Left hindlimb (tissue), 1 donor: Measurements from ENCODE around the gene ETS1.

ENCODE experiments used
- DNase-seq: peaks from one replicate; pipeline ENCODE4 v3.0.0-alpha.2; 2018

The ETS1 gene

GRCh38 chr11:128535468-128536457, 51.6 kb downstream of the ETS1 start:
- DNase-seq = no peak

DNA sequence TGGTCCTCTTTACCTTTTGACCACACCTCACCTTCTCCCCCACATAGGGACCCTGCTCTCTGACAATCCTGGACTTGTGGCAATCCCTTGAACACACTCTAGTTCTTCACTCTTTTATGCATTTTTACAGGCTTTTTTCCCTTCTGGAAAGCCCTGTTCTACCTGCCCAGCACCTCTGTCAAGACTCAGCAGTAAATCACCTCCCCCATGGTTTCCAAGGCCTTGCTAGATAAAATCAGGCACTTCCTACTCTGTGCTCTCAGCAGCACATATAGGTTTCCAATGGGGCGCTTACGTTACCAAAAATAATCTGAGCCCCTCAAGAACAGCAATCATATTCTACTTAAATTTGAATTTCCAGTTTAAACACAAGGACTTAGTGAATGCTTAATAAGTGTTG, 53.9 kb downstream of the ETS1 start:
- no peak for DNase-seq

DNA sequence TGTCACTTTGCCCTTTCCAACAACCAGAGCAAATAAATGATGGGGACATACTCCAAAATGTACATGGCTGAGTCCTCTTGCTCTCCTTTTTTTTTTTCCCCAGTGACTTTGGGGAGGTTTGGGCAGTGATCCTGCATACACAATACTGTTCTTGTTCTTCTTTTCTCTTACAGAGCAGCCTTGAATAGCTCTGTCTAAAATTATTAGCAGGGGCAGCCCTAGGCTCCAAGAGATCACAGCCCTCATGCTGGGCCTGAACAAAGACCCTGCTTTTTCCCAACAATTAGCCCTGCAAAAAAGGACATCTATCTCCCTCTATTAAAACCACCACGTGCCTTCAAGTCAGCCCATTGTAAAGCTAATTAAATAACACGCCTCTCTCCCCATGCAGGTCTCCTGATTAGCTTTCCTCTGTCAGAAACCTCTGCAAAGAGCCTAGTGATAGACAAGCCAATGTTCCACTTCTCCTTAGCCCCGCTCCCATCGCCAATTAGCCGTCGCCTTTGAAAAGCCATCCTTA, 54.7 kb downstream of the ETS1 start:
- DNase-seq = no peak

- no peak for DNase-seq
These were observed 55.3 kb downstream of the ETS1 start for GRCh38 chr11:128532016-128532571.

GRCh38 chr11:128531588-128531987, 55.8 kb downstream of the ETS1 start:
- no peak for DNase-seq

DNA sequence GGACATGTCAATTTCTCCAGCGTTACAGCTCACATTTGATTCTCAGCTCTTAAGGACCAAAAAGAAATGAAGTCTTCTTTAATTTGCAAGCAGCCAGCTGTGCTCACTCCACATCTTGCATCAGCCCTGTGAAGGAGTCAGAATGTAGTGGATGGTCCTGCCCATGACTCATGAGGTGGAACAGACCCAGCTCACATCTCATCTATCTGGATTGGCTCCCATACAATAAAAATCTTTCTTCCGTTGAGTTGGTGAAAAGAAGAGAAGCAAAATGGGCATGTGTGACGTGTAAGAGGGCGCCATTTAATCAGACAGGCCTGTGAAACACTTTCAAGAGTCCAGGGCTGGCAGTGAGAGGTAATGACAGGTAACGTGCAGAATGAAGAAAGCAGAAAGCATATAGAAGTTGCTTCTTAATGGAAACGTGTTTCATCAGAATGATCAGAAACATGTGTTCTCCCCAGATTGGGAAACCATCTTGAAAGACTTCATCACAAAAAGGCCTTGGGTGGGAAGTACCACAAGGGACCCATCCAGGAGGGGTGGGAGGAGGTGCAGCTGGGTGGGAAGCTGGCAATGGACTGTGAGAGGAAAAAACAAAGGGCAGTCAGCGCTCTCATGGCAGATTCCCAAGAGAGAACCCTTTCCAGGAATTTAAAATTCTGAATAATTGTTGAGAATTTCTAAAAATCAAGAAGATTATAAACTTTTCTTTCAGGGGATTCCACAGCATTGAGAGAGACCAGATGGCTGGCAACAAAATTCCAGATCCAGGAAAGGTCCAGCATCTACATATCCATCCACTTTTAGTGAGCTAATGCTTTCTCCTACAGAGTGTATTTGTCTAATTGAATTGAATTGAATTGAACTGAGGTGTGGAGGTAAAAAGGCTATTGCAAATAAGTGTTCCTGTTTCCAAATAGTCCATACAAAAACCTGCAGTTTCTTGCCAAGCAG, 57.0 kb downstream of the ETS1 start:
- DNase-seq = no peak

GRCh38 chr11:128528294-128528693, 59.1 kb downstream of the ETS1 start:
- no peak for DNase-seq

DNA sequence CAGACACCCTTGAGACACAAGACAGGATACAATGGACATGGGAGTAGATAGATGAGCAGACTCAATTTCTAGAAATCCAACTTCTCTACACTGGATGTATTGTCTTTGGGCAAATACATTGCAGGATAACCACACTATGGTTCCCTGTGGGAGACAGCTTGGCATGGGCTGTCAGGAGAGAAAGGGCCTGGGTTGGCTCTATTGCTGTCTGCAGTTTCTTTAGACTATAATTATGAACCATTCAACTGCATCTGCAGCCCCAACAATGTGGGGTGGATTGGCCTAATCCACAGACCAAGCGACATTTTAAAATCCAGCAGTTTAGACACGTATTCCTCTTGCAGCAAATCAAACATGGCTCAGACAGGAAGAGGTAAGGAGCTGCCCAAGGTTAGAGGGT, 60.3 kb downstream of the ETS1 start:
- DNase-seq = no peak

- DNase-seq = no peak
These were observed 61.7 kb downstream of the ETS1 start for GRCh38 chr11:128525411-128526243.

- no peak for DNase-seq
These were observed 63.2 kb downstream of the ETS1 start for GRCh38 chr11:128524172-128524571.

DNA sequence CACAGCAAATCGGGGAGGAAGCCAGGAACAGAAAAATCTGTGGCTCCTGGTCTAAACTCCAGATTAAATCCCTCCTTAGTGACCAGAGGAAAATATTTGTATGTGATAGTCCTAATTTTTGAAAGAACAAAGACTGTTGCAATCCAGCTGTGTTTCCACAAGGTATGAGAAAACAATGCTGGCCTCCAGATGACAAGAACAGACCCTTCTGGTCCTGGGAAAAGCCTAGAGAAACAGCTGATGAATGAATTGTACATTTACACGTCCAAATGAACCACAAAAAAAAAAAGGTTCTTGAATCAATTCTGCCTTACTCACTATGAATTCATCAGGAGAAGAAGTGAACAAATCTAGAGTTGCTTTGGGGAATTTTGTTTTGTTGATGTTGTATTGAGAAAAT, 63.7 kb downstream of the ETS1 start:
- no peak for DNase-seq

DNA sequence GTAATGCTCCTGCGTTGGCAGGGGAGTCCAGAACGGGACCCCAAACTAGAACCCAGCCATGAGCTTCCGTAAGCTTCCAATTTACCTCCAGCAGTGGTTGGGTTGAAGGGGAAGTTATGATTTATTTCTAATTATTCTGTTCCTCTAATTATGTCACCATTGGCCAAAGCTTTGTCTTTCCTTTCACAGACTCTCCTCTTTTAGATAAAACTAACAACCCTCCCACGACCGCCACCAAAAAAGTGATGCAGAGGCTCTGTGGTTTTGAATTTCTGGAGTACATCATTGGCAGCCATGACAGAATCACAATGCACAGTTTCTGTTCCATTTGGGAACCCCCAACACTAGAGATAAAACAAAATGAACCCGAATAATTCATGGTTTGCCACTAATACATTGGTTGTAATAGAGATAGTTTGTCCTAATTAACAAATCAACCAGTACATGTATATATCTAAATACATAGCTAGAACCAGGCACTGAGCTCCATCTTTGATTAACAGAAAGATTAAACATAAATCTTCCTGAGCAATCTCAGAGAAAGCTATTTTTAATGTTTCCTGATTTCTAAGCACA, 64.3 kb downstream of the ETS1 start:
- DNase-seq = no peak

DNA sequence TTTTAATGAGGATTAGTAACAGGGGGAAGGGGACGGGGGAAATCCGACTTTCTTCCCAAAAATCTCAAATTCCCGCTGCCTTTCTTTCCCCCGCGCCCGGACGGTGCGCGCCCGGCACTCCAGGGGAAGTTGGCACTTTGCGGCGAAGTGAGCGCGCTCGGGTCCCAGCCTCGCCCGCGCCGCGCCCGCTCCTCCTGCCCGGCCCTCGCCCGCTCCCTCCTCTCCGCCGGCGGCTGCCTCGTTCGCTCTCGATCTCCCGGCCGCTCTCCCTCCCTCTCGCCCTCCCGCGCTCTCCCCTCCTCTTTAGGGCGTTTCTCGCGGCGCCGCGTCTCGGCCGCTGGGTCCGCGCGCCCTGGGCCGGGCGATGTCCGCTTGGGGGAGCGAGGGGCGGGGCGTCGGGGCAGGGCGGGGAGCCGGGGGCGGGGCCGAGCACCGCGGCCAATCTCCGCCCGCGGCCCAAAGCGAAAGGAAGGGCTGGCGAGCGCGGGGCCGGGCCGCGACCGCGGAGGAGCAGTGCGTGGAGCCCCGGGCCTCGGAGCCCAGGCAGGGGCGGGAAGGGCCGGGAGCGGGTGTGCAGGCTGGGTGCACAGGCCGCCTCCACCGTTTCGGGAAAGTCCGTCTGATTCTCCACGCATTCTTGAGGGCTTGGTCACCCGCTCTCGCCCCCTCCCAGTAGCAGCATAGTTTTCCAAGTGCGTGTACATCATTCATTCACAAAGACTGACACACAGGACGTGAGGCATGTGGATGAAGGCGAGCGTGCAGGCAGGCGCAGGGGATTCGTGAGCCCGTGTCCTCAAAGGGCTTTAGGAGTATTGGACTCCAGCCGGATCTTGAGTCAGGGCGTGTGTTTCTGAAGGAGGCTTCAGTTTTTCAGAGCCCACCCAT, 65.1 kb downstream of the ETS1 start:
- DNase-seq = peak; percentile 94

GRCh38 chr11:128521682-128522054, 65.7 kb downstream of the ETS1 start:
- peak; percentile 56 for DNase-seq

DNA sequence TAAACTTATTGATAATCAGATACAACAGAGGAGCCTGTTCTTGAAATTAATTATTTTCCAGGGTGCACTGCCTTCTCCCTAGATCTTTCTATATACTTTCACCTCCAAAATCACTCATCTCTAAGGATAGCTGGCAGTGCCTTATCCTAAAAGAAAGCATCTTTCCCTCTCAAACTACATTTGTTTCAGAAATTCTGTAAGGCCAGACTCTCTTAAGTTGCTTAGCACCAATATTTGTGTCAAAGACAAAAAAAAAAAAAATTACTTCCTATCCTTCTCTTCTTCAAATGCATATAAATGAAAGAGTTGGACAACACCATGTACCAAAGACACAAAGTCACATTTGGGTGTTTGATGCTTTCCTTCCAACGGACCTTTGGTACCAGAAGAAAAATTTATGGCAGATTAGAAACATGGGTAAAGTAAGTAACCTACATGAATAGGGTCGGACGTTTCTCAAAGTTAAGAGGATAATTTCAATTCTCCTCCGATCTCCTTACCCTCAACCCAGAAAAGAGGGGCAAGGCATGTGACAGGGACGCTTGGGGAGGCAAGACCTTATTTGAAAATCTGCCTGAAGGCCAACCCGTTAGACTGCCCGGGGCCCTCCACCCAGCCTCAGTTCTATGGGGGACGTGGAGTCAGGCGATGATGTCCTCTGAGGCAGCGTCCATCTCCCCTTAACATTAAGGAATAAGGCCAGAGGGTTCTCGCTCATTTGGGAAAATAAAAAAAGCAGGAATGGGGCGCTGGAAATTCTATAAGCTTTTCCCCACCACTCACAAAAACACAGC, 66.3 kb downstream of the ETS1 start:
- no peak for DNase-seq

DNA sequence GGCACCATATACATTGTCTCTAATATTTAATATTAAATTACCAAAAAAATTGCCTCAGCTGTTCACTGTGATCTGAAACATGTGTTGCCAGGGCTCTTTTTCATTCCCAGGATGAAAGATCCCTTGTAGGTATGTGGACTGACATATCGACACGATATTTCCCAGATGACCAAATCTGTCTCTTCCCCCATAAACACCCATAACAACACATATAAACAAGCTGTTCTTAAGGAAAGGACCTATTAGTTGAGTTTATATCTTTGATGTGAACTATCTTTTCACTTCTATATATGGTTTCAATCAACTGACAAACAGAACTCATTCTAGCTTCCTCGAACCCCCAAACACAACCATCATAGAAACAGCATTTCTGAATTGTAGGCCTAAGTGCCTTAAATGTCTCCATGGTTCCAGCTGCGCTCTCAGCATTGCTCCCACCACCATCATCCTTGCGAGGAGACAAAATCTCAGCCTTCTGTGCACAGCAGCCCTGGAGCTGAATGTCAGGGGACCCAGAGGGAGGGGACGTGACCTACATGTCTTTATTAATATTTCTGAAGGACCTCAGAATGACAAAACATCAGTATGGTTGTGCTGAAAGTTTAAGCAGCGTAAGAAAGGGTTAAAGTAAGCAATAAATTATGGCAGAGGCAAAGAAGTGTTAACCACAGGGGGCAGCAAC, 67.0 kb downstream of the ETS1 start:
- no peak for DNase-seq

DNA sequence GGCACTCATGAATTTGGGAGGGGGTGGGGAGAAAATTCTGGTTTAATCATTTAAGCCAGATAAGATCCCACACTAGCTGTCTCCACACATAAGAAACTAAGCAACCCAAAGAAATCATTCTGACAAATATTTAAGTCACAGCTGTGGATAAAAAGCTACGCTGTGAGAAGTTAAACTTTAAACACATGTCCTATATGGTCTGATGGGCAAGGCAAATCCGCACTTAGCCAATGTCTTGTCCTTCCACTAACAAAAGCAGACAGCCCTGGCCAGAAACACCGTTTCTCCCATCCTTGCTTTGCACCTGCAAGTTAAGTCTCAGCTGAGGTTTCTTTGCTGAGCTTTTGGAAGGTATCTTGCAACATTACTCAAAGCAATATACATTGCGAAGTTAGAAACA, 68.0 kb downstream of the ETS1 start:
- DNase-seq = no peak

- no peak for DNase-seq
These were observed 68.7 kb downstream of the ETS1 start for GRCh38 chr11:128518493-128519207.
